ENCODE measurements around the gene FOXO3B.
"Not testable (repeated sequence)": the region's sequence is repeated elsewhere in the genome, so short reads cannot be mapped to it uniquely, and the experiment has no call there.

The FOXO3B gene

DNA sequence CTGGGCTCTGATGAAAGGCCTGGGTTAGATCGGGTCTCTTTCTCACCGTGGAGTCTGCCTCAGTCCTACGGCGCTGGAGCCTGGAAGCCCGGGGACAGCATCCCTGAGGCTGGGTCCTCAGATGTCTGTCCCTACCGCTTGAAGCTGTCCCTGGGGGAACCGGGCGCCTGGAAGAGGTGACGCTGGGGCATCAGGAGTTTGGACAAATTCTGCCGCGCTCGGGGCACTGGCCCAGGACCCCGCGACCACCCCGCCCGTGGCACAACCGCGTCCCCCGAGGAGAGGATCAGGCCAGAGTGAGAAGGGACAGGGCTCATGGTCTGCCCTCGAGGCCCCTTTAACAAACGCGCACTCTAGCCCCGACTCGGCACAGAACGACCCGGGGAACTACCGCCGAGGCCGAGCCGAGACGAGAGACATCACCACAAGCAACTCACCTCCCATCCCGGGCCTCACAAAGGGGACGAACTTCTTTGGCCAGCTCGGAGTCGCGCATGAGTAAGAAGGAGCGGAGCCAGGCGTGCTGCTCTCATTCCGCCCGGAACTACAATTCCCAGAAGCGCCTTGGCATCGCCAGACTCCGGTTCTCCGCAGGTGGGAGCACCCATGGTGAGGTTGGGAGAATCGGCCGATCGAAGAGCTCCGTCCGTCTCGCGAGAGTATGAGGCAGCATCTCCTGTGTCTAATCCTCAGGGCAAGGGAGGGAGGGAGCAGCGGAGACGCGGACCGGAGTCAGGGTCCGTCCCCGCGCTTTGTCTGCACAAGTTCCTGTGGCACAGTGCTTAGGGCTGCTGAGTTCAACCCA, at the start of gene FOXO3B:
FOXO3B (minus strand) TSS at position 548 of the 805 bp plus-strand sequence. CDS start 663 bp downstream, outside the sequence.
- peak; percentile 95 for FAIRE-seq

DNA sequence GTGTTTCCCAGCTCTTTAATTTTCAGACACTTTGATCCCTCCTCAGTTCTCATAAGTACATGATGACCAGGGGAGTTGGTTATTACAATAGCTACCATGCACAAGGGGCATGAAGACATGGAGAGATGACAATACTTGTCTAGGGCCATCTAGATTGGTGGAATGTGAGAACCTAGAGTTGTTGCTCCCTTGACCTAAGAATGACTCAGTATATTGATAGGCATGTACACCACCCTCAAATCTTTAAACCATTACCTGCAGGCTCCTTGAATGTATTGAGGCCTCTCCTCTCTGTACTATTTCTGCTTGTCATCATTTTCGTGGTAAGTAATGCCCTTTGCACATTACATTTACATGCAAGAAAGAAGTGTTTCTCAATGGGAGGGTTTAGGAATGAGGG, 41.4 kb upstream of the FOXO3B start:
- FAIRE-seq, result not testable (repeated sequence)

DNA sequence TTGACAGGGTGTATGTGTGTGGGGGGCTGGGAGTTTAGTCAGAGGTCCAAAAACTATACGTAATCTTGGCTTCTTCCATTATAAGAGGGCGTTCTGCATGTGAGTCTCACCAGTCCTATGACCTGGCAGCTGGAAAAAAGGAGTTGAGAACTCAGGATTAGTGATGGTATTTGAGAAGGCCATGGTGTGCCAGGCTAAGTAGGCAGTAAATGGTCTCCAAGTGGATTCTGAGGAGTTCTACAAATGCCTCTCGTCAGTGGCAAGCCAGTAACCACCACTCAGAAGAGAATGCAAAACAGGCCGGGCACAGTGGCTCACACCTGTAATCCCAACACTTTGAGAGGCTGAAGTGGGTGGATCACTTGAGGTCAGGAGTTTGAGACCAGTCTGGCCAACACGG, 40.5 kb upstream of the FOXO3B start:
- not testable (repeated sequence) for FAIRE-seq

DNA sequence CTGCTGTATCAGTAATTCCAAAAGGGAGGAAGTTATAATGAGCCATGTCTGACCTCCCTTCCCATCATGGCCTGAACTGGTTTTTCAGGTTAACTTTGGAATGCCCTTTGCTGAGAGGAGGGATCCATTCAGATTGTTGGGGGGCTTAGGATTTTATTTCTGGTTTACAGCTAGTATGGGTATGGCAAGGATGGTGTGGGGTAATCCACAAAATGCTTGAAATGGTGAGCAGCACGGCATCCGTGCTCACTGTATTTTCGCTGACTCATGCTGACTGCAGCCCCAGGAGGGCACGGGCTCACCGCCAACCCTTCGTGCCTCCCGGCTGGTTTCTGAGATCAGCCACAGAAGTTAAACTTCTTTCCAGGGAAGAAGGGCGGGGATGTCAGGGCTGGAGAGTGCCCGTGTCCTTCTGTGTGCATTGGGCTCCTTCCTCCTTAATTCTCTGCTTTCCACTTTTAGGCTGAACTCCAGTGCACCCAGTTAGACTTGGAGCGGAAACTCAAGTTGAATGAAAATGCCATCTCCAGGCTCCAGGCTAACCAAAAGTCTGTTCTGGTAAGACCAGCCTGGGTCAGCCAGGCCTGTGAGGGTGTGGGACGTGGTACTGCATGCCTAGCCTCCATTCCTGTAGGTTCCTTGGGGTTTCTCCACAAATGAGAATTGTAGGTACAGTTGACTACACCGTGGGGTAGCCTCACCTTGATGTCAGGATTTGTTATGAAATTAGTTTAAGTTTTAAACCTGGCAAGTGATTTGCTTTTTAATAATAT, 39.8 kb upstream of the FOXO3B start:
- not testable (repeated sequence) for FAIRE-seq

DNA sequence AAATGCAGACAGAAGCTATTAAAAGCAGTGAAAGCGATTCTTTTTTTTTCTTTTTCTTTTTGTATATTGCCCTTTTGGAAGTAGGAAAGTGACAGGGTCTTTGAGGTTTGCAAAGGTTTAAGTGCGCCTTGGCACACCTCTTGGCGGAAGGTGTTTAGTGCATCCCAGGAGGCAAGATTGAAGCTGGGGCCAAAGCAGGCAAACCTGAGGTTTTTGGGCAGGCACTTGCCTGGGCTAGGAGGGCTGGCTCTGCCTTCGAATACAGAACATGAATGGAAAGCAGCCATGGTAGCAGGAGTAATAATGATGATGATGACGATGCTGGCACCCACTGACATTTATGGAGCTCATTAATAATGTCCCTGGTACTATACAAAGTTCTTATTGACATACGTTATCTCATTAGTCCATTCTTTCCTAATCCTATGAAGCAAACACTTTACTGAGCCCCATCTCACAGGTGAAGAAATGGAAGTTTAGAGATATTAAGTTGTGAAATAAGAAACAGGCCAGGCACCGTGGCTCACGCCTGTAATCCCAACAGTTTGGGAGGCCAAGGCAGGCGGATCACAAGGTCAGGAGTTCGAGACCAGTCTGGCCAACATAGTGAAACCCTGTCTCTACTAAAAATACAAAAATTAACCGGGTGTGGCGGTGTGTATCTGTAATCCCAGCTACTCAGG, 37.5 kb upstream of the FOXO3B start:
- FAIRE-seq, result not testable (repeated sequence)

DNA sequence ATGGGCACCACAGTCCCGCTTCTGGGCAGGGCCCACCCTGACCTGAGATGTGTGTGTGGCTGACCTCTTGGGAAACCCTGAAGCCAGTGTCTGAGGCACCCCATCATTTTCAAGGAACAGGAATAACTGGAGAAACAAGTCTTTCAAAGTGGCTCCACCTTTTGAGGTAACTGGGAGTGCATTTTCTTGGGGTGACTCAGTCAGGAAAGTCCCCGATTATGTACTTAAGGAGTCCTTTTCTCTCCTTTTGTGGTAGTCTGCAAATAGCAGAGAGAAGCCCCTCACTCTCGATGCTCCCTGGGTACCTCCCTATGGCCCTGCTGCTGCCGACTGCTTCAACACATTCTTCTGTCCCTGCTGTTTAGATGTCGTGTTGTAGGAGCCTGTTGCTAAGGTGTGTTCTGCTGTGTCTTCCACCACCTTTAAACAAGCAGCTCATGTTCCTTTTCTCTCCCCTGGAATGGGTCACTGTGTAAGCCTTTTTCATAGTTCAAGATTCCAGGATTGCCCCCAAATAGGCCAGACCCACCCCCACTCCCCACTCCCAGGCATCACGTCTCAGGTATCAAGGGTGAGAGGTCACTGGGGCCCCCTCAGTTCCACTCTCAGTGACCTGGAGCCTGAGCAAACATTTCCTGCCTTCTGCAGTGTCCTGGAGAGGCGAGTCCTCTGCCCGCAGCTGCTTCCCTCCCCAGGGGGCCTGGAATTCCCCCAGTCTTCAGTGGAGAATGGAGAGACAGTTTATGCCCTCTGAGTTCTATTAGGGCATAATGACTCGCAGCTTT, 36.7 kb upstream of the FOXO3B start:
- not testable (repeated sequence) for FAIRE-seq

DNA sequence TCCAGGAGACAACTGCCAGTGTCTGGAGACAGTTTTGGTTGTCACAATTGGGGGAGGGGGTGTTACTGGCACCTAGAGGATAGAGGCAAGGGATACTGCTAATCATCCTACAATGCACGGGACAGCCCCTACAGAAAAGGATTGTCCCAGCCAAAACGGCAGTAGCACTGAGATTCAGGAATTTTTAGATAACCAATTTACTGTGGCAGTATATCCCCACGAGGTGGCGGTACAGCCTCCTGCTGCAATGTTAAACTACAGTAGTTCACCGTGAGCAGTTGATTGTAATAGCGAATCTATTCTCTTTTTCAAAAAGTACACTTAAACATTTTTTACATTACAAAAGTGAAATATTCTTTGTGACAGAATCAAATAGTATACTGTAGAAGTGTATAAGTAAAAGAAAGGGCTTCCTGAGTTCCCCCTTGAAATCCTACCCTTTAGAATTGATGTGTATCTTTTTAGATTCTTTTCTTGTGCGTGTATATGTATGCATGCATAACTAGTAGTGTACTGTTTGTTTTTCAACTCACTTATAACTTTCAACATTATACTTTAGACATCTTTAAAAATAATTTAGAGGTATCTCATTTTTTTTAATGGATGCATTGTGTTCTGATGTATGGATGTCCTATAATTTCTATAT, 30.4 kb upstream of the FOXO3B start:
- peak; percentile 86 for FAIRE-seq

DNA sequence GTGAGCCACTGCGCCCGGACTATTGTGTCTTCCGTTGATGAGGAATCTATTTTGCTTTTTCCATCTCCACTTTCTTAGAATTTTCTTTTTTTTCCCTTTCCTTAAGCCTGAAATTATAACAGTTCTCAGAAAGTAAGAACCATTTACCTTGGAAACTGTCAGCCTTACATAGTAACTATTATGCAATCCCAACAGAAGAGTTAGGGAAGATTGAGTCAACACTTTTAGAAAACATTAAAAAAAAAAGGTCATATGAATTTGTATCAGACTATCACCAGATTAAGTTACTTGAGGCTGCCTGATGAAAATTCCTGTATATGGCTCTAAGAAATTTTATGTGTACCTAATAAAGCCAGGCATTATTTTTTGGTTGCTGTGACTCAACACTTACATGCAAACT, 26.1 kb upstream of the FOXO3B start:
- FAIRE-seq, result not testable (repeated sequence)

DNA sequence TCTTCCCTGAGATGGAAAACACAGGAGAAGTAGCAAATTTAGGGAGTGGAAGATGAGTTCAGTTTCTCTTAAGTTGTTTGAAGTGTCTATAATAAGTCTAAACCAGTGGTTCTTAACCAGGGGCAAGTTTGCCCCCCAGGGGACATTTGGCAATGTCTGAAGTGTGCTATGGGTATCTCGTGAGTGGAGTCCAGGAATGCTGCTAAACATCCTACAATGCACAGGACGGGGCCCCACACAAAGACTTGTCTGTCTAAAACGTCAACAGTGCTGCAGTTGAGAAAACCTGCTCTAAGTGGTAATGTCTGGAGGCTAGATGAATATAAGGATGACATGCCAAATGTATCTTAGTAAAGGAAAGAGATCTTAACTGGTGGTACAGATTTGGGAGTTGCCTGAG, 23.8 kb upstream of the FOXO3B start:
- FAIRE-seq, result not testable (repeated sequence)

DNA sequence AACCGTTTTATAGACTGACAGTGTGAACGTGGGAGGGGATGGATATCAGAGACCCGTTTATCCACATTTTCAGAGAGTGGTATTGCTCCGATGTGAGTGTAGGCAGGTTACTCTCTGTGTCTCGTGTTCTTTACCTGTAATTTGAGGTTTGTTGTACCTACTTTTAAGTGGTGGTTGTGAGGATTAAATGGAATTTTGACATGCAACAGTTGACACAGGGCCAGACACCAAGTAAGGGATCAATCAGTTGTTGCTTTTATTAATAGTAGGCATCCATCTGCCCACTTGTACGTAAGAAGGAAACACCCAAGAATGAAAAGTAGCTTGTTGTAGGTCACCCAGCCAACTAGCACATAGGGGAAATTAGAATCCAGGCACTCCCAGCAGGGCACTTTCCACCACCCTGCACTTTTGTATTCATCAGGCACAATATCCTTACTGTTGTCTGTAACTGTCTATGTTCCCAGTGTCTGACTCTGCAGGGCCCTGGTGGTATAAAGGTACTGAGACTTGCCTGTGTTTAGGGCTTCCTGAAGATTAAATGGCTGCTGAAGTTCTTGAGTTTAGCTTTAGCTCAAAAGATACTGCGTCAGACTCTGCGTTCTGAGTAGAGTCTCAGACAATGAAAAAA, 16.5 kb upstream of the FOXO3B start:
- not testable (repeated sequence) for FAIRE-seq

DNA sequence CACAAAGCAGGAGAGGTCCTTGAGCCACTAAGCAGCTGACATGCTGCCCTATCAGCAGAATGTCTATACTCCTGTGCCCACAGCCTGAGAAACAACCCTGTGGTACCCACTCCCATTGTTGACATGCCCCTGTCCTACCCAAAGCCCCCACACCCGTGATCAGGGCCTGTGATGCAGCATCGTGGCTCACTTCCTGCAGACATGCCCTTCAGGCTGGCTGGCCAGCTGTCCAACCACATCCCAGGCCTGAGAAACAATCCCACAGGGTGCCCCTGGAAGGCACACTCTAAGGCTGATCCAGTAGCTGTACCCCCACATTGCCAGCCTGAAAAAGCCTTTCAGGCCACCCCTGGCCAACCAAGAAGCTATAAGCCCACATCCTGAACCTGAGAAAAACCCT, 13.0 kb upstream of the FOXO3B start:
- not testable (repeated sequence) for FAIRE-seq

DNA sequence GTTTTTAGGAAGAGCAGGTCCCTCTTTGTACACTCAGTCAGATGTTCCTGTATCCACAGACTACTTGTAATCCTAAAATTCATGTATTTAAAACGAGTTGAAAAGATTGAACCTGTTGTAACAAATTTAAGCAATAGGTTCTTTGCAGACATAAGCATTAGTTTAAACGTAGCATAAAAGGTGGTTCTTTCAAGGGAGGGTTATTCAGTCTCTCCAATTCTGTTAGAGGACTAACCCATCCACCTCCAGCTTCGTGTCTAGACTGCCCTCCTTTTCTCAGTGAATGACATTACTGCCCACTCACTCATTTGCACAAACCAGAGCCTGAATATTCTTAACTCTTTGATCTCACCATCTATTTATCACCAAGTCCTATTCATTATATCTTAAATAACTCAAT, 554 bp upstream of the FOXO3B start:
- FAIRE-seq, result not testable (repeated sequence)

DNA sequence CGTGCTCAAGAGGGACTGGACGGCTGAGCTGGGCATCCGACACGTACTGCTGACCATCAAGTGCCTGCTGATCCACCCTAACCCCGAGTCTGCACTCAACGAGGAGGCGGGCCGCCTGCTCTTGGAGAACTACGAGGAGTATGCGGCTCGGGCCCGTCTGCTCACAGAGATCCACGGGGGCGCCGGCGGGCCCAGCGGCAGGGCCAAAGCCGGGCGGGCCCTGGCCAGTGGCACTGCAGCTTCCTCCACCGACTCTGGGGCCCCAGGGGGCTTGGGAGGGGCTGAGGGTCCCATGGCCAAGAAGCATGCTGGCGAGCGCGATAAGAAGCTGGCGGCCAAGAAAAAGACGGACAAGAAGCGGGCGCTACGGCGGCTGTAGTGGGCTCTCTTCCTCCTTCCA, 4.7 kb downstream of the FOXO3B start:
- not testable (repeated sequence) for FAIRE-seq

DNA sequence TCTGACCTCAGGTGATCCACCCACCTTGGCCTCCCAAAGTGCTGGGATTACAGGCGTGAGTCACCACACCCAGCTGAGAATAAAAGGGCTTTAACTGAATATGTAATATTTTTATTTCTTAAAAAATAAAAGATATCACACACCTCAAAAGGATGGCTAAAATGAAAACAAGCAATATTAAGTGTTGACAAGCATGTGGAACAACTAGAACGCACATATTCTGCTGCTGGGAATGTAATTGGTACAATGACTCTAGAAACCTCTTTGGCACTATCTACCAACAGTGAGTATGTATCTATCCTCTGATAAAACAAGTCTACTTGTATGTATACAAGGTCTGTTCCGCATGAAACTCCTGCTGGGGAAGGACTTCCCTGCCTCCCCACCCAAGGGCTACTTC, 5.2 kb downstream of the FOXO3B start:
- FAIRE-seq, result not testable (repeated sequence)

DNA sequence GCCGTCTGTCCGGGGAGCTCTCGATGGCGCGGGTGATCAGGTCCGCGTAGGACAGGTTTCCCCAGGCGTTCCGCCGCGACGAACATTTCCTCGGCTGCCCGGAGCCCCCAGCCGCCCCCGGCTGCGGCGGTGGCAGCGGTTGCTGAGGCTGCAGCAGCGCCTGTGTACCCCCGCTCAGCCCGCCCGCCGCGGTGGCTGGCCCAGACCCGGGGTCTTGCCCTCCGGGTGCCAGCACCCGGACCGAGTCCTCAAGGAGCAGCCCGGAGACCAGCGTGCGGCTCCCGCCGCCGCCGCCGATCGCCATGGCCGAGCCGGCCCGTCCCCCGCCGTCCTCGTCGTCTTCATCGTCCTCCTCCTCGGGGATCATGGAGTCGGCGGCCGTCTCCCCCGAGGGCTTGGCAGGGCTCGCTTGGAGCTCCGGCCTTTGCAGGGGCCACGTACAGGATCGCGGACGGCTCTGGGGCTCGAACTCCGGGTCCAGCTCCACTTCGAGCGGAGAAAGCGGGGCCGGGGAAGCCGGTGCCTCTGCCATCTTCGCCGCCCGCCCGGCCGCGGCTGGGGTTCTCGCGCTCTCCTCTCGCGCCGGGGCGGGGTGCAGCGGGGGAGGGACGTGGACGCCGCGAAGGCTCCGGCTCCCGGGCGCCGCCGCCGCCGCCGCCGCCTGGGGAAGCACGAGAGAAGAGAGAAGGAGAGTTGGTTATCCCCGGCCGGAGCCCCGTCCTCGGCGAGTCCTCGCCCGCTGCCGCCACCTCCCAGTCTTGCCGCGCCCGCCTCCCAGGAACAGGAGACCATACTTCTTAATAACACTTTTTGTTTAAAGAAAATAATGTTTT, 9.5 kb downstream of the FOXO3B start:
- not testable (repeated sequence) for FAIRE-seq

DNA sequence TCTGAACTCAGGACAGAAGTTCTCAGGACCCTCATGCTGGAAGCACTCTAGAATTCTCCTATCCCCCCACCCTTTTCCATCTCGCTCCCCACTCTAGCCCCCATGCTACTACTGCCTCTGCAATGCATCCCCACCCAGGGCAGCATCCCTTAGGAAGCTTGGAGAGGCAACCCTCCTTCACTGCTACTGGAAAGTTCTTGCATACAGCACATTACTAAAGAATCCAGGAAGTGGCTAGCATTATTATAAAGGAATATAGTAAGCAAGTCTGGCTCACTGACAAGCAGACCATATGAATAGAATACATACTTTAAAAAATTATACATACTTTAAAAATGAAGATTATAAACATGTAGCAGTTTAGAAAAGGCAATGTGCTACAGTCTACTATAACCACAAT, 13.5 kb downstream of the FOXO3B start:
- not testable (repeated sequence) for FAIRE-seq

DNA sequence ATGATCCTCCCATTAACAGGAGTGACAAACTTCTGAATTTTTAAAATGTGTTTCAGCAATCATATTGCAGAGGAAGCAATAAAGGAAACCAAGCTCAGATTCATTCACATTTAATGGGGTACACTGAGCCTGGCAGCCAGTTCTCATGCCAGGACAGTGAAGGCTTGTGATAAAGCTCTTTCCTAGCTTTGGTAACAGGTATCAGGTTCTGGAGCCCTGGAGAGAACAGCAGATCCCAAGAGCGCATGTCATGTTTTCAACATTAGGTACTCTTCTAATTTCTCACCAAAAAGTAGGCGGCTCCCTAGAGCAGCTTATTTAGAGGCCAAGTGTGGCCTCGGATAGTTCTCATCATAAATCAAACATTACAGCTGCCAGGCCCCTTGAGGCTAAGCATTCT, 14.6 kb downstream of the FOXO3B start:
- FAIRE-seq, result not testable (repeated sequence)

DNA sequence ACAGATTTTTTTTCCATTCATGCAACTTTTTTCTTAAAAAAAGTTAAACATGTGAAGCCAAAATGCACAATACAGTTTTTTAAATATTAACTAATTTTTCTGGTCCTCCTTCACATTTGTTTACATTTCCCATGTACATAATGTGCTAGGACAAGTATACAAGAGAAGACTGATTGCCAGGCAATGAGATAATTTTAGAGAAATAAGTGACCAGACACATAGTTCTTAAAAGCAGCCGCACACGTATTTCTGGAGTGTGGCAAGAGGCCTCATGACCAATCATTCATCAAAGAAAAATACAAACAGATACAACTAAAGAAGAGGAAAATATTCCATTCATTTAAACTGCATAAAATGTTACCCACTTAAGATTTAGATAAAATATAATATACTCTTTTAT, 15.8 kb downstream of the FOXO3B start:
- not testable (repeated sequence) for FAIRE-seq

DNA sequence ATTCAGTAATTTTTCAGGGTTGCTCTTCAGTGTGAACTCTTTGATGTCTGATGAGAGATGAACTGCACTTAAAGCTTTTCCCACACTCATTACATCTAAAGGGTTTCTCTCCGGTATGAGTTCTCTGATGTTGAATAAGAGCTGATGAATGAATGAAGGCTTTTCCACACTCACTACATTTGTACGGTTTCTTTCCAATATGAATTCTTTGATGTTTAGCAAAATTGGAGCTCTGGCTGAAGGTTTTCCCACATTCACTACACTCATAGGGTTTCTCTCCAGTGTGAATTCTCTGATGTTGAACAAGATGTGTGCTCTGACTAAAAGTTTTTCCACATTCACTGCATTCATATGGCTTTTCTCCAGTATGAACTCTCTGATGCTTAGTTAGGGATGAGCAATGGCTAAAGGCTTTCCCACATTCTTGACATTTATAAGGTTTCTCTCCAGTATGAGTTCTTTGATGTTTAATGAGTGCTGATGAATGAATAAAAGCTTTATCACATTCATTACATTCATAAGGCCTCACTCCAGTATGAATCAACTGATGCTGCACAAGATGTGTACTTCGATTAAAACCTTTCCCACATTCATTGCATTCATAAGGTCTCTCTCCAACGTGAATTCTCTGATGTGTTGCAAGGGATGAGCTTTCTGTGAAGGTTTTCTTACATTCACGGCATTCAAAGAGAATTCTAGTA, 20.0 kb downstream of the FOXO3B start:
- not testable (repeated sequence) for FAIRE-seq

DNA sequence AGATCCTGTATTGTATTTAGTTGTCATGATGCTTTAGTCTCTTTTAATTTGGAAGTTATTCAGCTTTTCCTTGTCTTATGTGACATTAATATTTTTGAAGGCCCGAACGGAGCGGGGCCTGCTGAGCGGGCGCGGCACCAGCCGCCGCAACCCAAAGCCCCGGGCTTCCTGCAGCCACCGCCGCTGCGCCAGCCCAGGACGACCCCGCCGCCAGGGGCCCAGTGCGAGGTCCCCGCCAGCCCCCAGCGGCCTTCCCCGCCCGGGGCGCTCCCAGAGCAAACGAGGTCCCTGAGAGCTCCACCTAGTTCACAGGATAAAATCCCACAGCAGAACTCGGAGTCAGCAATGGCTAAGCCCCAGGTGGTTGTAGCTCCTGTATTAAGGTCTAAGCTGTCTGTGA, 32.0 kb downstream of the FOXO3B start:
- not testable (repeated sequence) for FAIRE-seq
